CD14-positive monocyte (primary cell): ENCODE data around the gene GFOD1. TPM values are rescaled to one million over a fixed set of nuclear protein-coding genes. Genes with fewer than 3 reads are reported as not detected.
A peak's percentile ranks its signal among the peaks of the same experiment; 100 is the strongest.
"Not testable (repeated sequence)": the region's sequence is repeated elsewhere in the genome, so short reads cannot be mapped to it uniquely, and the experiment has no call there.

Experiments
- DNase-seq, 3 donors: peaks; one replicate each; pipeline ENCODE4 v3.0.0-alpha.2; 2011 to 2022
- H2AFZ ChIP-seq: 2 replicates; pipeline ENCODE4 v1.6.0; 2012; ENCODE audit warnings: mild to moderate bottlenecking, low read depth, low read length, inconsistent platforms; ENCODE audit not compliant: insufficient read depth, poor library complexity, severe bottlenecking
- H3K27ac ChIP-seq, 2 donors: 1 replicate in 1 of 2; 2 replicates in 1 of 2; pipeline ENCODE4 v1.5.1; 2012 to 2013; ENCODE audit warnings: low read length in 2 of 2, control low read depth in 1 of 2, inconsistent platforms in 1 of 2, low read depth in 1 of 2, mild to moderate bottlenecking in 1 of 2
- H3K27me3 ChIP-seq, 2 donors: one replicate each; pipeline versions ENCODE4 v1.6.0 to v1.6.1; 2011 to 2013; ENCODE audit warnings: low read length in 2 of 2; ENCODE audit not compliant: control insufficient read depth in 2 of 2, insufficient read depth in 2 of 2
- H3K36me3 ChIP-seq, 2 donors: replicated peaks in 1 of 2; 1 replicate in 1 of 2; 2 replicates in 1 of 2; pipeline versions ENCODE4 v1.5.1 to v1.6.1; 2012 to 2013; ENCODE audit warnings: low read length in 2 of 2, control low read depth in 1 of 2, inconsistent platforms in 1 of 2, mild to moderate bottlenecking in 1 of 2; ENCODE audit not compliant: insufficient read depth in 2 of 2, control insufficient read depth in 1 of 2
- H3K4me1 ChIP-seq, 2 donors: 1 replicate in 1 of 2; 2 replicates in 1 of 2; pipeline versions ENCODE4 v1.5.1 to v1.6.1; 2012 to 2013; ENCODE audit warnings: low read length in 2 of 2, control low read depth in 1 of 2, inconsistent platforms in 1 of 2, mild to moderate bottlenecking in 1 of 2, moderate library complexity in 1 of 2; ENCODE audit not compliant: insufficient read depth in 2 of 2, control insufficient read depth in 1 of 2
- H3K4me2 ChIP-seq: replicated peaks from 2 replicates; pipeline ENCODE3; 2012; ENCODE audit warnings: low read length, moderate library complexity, mild to moderate bottlenecking; ENCODE audit not compliant: poor library complexity, severe bottlenecking; ENCODE audit errors: extremely low read depth
- H3K4me3 ChIP-seq, 3 experiments: fragments of 200-600 bp in 1 of 3; sonication (generic) in 1 of 3; replicated peaks in 1 of 3; 1 replicate in 2 of 3; 2 replicates in 1 of 3; pipeline ENCODE4 v1.5.1; 2011 to 2013; ENCODE audit warnings: low read length in 3 of 3, mild to moderate bottlenecking in 3 of 3, control low read depth in 2 of 3, low read depth in 2 of 3, inconsistent platforms in 1 of 3, moderate library complexity in 1 of 3
- H3K79me2 ChIP-seq: 2 replicates; pipeline ENCODE4 v1.6.0; 2012; ENCODE audit warnings: mild to moderate bottlenecking, control low read depth, inconsistent platforms, low read length, moderate library complexity; ENCODE audit not compliant: insufficient read depth
- H3K9ac ChIP-seq: 2 replicates; pipeline ENCODE4 v1.6.0; 2017; ENCODE audit warnings: low read length, mild to moderate bottlenecking; ENCODE audit not compliant: insufficient read depth, poor library complexity, severe bottlenecking
- H3K9me3 ChIP-seq, 2 donors: replicated peaks in 1 of 2; 1 replicate in 1 of 2; 2 replicates in 1 of 2; pipeline versions ENCODE4 v1.5.1 to v1.6.1; 2012 to 2013; ENCODE audit warnings: low read length in 2 of 2, control low read depth in 1 of 2; ENCODE audit not compliant: control insufficient read depth in 1 of 2, insufficient read depth in 1 of 2
- H4K20me1 ChIP-seq: 2 replicates; pipeline ENCODE4 v1.6.0; 2012; ENCODE audit warnings: mild to moderate bottlenecking, low read length, control low read depth, moderate library complexity; ENCODE audit not compliant: insufficient read depth
- H3K27ac Mint-ChIP-seq, 7 donors: one replicate each; pipeline ENCODE4 v1.8.0; 2020; ENCODE audit warnings: mild to moderate bottlenecking in 7 of 7, mixed read lengths in 7 of 7, moderate library complexity in 6 of 7, inconsistent platforms in 2 of 7
- H3K27me3 Mint-ChIP-seq, 3 donors: one replicate each; pipeline ENCODE4 v1.8.0; 2021 to 2022; ENCODE audit warnings: low read depth in 3 of 3, mild to moderate bottlenecking in 3 of 3, mixed read lengths in 3 of 3, moderate library complexity in 3 of 3, inconsistent platforms in 1 of 3
- H3K36me3 Mint-ChIP-seq, 2 donors: one replicate each; pipeline ENCODE4 v1.8.0; 2020; ENCODE audit warnings: mixed read lengths in 2 of 2, inconsistent platforms in 1 of 2, mild to moderate bottlenecking in 1 of 2
- H3K4me1 Mint-ChIP-seq: one replicate; pipeline ENCODE4 v1.8.0; 2020; ENCODE audit warnings: mild to moderate bottlenecking, mixed read lengths
- H3K4me3 Mint-ChIP-seq, 2 donors: one replicate each; pipeline ENCODE4 v1.8.0; 2020; ENCODE audit warnings: mild to moderate bottlenecking in 2 of 2, mixed read lengths in 2 of 2, moderate library complexity in 1 of 2
- H3K9me3 Mint-ChIP-seq, 7 donors: one replicate each; pipeline ENCODE4 v1.8.0; 2020 to 2022; ENCODE audit warnings: mixed read lengths in 7 of 7, mild to moderate bottlenecking in 6 of 7, moderate library complexity in 6 of 7, inconsistent platforms in 2 of 7
- WGBS: methylation state at CpG from one replicate; pipeline ENCODE4 v1.1.5; 2013; ENCODE audit warnings: missing lambda C conversion rate; ENCODE audit not compliant: insufficient coverage; 5-methylcytosine and 5-hydroxymethylcytosine counted together
- intact Hi-C, 2 donors: fragments of 100-400 bp; cut with micrococcal nuclease; formaldehyde crosslinking; loops; one replicate each; pipeline versions ENCODE4 v1.15.0 to v1.15.1; 2023
- polyA plus RNA-seq, 3 donors: library from polyadenylated mRNA; depleted of rRNA in 1 of 3; unstranded in 2 of 3; stranded (reverse) in 1 of 3; fragments of 300-500 nt in 2 of 3; fragments of >200 nt in 1 of 3; fragmentation: Illumina TruSeq in 2 of 3; gene quantifications; 1 replicate in 2 of 3; 2 replicates in 1 of 3; pipeline ENCODE4 v1.2.3, GENCODE V29; 2012 to 2021
- TF ChIP-seq, protein P1 (sequence below): fragments of 200-600 bp; IDR thresholded peaks from one replicate; pipeline ENCODE4 v1.8.0; 2022; ENCODE audit warnings: antibody characterized with exemption, mild to moderate bottlenecking

The GFOD1 gene
- polyA plus RNA-seq, 3 donors = 2.4 to 8.7 (median 2.4) TPM

DNA sequence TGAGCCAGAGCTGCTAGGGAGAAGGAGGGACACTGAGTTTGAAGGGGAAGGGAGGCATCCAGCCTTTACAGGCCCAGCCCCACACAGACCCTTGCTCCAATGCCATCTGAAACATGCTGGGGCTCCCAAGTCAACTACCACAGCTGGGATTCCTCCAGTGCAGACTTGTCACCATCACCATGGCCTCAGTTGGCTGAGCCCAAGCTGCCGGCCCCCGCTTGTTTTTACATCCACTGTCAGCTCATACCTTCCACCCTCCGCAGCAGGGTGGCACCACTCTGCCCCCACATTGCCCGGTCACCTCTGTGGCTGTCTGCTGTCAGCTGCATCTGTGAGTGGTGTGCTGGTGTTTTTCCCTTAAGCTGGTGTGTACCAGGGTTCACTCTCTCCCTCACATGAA is 26.1 kb downstream of the GFOD1 start:
- peak overlapping the region; percentile 86 to 94 (median 92) for H3K27ac Mint-ChIP-seq
- Histone ChIP-seq H3K36me3 (no peaks in the 10 kb centered on the region), H3K27ac (peak overlapping the region; percentile 67 to 70), H3K4me3 (no peak overlapping the region), H3K4me2 (no peak overlapping the region), H3K79me2 (peaks cover 9% of the 10 kb centered on the region), H3K9me3 (no peaks in the 10 kb centered on the region), H3K9ac (no peak overlapping the region), H3K4me1 (peaks cover 41% of the 10 kb centered on the region in 2 donors), H2AFZ (no peak overlapping the region), H3K27me3 (no peaks in the 10 kb centered on the region), H4K20me1 (no peaks in the 10 kb centered on the region)
- 100% methylated on average over 2 of the region's 4 CpGs for WGBS
- peaks cover 13% of the 10 kb centered on the region in 2 donors for H3K36me3 Mint-ChIP-seq
- H3K9me3 Mint-ChIP-seq = no peaks in the 10 kb centered on the region
- TF ChIP-seq, protein P1, sequence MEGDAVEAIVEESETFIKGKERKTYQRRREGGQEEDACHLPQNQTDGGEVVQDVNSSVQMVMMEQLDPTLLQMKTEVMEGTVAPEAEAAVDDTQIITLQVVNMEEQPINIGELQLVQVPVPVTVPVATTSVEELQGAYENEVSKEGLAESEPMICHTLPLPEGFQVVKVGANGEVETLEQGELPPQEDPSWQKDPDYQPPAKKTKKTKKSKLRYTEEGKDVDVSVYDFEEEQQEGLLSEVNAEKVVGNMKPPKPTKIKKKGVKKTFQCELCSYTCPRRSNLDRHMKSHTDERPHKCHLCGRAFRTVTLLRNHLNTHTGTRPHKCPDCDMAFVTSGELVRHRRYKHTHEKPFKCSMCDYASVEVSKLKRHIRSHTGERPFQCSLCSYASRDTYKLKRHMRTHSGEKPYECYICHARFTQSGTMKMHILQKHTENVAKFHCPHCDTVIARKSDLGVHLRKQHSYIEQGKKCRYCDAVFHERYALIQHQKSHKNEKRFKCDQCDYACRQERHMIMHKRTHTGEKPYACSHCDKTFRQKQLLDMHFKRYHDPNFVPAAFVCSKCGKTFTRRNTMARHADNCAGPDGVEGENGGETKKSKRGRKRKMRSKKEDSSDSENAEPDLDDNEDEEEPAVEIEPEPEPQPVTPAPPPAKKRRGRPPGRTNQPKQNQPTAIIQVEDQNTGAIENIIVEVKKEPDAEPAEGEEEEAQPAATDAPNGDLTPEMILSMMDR = no peak
- intact Hi-C loops = loop anchor here in 1 of 2 donors (5.0 kb wide), 1 partner anchor 64 kb away; no protein-coding TSS in a partner anchor
- H3K27me3 Mint-ChIP-seq = peaks cover 2 to 3% (median 2%) of the 10 kb centered on the region in 3 donors
- peaks cover 46% of the 10 kb centered on the region for H3K4me1 Mint-ChIP-seq
- no peak overlapping the region for H3K4me3 Mint-ChIP-seq
- DNase-seq = no peak

DNA sequence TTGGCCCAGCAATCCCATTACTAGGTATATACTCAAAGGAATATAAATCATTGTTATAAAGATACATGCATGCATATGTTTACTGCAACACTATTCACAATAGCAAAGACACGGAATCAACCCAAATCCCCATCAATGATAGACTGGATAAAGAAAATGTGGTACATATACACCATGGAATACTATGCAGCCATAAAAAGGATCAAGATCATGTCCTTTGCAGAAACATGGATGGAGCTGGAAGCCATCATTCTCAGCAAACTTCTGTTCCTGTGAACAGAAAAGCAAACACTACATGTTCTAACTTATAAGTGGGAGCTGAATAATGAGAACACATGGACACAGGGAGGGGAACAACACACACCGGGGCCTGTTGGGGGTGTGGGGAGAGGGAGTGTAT is 27.1 kb downstream of the GFOD1 start:
- H3K27ac Mint-ChIP-seq, H3K4me2 ChIP-seq, H3K9me3 ChIP-seq, H3K27me3 ChIP-seq, H3K36me3 Mint-ChIP-seq, H3K9me3 Mint-ChIP-seq, H2AFZ ChIP-seq, H3K4me3 Mint-ChIP-seq, H3K79me2 ChIP-seq, H4K20me1 ChIP-seq, H3K36me3 ChIP-seq, H3K4me3 ChIP-seq, DNase-seq, H3K27me3 Mint-ChIP-seq, H3K9ac ChIP-seq, H3K27ac ChIP-seq: not testable (repeated sequence)
- peaks cover 32 to 33% of the 10 kb centered on the region in 2 donors for H3K4me1 ChIP-seq
- H3K4me1 Mint-ChIP-seq = peaks cover 40% of the 10 kb centered on the region
- WGBS = no CpG with 5 or more reads among the region's 2 CpGs
- intact Hi-C loops = loop anchor here in 1 of 2 donors (5.0 kb wide), 1 partner anchor 63 kb away; no protein-coding TSS in a partner anchor
